Stimulated activated CD4-positive, alpha-beta T cell treated with anti-CD3 and anti-CD28 coated beads, Interleukin-2, amount 100 ng/mL, for 24 hours (primary cell): ENCODE results near the gene SLC35F3.

Experiments used
- DNase-seq, 2 donors: peaks; one replicate each; pipeline ENCODE4 v3.0.0-alpha.2; 2020

SLC35F3 gene

DNA sequence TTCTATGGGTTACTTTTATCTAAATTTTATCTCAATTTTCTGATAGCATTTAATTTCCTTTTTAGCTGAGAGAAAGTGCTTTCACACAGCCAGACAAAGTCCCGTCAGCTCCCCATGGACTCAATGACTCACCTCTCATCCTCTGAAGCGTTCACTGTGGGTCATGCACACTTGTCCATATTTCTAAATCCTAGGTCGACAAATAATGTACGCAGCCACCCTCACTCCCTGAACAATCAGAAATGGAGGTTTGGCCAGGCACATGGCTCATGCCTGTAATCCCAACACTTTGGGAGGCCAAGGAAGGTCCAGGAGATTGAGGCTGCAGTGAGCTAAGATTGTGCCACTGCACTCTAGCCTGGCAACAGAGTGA is 426.4 kb downstream of the SLC35F3 start:
- DNase-seq = no peak

DNA sequence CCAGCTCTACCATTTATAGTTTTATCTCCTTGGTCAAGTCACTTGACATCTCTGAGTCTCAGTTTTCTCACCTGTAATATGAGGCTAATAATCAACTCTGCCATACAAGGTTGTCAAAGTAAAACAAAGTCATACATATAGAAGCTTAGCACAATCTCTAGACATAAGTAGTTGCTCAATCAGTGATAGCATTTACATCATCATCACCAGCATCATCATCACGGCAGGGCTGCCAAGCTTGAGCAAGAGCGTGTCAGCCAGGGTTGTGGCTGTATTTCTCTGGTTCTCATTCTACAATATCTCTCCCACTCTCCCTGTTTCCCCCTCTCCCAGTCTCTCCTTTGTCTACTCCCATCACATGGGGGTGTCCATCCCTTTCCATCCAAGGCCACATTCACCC is 427.0 kb downstream of the SLC35F3 start:
- DNase-seq = no peak

DNA sequence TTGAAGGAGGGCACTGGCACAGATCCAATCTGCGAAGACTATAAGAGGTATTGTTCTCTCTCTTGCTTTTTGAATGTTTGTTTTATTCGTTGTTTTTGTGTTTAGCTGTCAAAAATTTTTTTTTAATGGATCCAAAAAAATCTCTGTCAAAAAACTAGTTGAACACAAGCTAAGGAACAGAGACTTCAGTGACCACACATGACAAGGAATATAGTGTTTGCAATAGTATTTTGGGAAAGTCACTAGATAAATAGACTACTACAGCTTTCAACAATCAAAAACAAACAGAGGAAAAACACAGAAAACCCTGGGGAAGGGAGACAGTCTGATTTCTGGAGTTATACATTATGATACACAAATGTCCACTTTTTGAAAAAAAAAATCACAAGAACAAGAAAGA is 431.9 kb downstream of the SLC35F3 start:
- DNase-seq = no peak

DNA sequence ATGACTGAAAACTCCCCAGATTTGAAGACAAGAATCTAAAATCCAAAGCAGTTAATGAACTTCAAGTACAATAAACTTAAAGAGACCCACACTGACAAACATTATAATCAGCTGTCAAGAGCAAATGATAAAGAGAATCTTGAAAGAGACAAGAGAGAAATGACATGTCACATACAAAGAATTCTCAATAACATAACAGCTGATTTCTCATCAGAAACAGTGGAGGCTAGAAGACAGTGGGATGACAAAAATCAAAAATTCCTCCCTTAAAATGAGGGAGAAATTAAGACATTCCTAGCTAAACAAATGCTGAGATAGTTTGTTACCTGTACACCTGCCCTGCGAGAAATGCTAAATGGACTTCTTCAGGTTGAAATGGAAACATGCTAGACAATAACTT is 432.8 kb downstream of the SLC35F3 start:
- DNase-seq = no peak

DNA sequence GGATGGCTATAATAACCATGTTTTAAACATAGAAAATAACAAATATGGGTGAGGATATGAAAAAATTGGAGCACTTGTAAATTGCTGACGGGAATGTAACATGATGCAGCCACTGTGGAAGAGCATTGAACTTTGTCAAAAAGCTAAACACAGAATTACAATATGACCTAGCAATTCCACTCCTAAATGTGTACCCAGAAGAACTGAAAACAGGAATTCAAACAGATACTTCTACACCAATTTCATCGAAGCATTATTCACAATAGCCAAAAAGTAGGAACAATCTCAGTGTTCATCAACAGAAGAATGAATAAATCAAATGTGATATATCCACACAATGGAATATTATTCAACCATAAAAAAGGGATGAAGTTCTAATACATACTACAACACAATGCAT is 436.1 kb downstream of the SLC35F3 start:
- no peak for DNase-seq

DNA sequence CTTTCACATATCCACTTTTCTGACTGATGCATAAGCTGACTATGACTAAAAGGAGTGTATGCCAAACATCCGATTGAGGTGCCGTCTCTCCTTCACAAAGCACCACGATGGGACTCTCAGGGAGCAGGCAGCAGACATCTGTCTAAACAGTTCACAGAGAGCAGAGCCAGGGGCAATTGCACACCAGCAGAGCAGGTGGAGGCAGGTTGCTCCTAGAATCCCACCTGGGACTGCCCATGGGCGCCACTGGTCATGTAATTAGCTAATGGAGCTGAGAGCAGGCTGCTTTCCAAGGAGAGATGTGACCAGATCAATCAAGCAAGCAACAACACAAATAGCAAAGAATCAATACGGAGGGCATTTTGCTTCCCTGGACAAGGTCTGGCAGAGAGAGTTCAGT is 438.3 kb downstream of the SLC35F3 start:
- no peak for DNase-seq

DNA sequence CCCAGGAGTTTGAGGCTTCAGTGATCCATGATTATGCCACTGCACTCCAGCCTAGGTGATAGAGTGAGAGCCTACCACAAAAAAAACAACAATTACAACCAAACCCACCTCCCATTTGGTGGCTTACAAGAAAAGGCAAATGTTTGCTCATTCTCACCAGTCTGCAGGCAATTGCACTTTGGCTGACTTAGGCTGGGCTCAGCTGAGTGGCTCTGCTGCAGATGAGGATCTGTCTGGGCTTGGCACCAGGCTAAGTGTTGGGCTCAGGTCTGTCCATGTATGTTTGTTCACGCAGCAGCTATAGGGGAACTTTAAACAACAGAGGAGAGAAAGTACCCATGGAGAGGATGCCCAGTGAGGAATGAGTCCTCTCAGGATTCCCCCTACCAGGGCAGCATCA is 440.8 kb downstream of the SLC35F3 start:
- no peak for DNase-seq

DNA sequence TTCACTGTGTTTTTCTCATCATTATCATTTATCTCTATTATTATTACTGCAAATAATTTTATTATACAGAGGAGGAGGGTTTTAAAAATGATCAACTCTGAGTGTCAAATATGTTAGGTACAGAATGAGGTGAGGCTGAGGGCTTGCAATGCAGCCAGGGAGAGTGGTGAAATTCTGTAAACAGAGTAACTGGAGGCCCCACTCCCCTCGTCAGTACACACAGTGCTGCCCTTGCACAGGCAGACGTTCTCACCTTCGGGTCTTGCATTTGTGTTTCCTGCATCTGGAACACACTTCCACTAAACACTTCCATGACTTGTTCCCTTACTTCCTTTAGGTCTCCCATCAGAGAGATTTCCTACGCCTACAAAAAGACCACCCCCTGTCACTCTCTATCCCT is 444.5 kb downstream of the SLC35F3 start:
- DNase-seq = no peak

DNA sequence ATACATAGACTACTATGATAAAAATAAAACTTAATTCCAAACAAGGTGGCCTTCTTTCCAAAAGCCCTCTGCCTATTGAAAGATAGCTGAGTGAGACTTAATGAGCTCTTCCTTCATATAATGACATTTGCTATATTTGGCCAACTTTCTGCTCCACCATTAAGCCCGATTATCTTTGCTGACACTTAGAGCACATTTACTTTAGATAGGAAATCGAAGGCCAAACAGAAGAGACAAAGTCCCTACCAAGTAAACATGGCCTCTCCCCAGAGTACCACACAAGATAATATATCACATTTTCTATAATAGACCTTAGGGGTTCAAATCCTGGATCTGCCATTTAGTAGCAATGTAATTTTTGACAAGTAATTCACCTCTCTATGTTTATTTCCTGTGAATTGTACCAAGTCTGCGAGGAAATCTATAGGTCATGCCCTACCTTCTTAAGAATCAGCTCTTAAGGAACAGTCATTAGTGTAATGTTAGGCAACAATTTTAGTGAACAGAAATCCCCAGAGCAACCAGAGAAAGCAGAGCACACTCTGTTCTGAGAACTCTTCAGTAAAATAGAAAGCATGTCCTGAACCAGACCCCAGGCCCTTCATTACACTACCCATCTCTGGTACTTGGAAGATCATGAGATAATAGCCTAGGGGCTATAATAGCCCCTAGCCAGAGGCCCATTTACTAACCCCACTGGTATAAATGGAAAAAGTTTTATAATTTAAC is 451.5 kb downstream of the SLC35F3 start:
- no peak for DNase-seq

DNA sequence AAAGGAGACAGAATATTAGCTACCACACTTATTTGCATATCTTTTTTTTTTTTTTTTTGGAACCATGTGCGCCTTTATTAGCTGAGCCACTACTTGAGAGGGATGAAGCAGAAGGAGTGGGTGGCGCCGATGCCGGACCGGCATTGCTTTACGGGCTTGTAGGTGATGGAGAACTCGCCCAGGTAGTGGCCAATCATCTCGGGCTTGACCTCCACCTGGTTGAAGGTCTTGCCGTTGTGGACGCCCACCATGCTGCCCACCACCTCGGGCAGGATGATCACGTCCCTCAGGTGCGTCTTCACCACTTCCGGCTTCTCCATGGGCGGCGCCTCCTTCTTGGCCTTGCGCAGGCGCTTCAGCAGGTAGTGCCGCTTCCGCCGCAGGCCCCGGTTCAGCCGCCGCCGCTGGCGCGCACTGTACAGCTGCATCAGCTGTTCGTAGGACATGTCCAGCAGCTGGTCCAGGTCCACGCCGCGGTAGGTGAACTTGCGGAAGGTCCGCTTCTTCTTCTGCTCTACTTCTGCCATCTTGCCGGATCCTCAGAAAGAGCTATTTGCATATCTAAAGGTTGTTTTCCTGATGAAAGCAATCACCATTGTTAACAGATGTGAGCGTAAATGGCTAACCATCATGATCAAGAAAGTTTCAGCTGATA is 452.3 kb downstream of the SLC35F3 start:
- peak; percentile 57 to 60 for DNase-seq

DNA sequence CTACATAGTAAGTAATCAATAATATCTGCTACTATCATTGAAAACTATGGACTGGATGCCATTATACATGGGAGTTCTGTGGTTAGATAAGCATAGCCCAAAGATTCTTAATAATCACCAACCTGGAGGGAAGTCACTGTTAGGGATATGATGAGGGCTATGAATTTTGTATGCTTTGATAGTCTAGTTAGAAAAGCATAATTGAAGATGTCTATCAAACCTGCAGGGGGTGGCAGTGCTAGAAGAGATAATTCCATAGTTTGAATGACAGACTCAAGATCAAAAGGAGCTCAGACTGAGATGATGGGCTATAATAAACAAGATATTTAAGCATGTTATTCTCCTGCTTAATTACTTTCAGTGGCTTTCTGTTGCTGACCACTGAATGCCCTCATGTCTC is 453.4 kb downstream of the SLC35F3 start:
- DNase-seq = no peak

DNA sequence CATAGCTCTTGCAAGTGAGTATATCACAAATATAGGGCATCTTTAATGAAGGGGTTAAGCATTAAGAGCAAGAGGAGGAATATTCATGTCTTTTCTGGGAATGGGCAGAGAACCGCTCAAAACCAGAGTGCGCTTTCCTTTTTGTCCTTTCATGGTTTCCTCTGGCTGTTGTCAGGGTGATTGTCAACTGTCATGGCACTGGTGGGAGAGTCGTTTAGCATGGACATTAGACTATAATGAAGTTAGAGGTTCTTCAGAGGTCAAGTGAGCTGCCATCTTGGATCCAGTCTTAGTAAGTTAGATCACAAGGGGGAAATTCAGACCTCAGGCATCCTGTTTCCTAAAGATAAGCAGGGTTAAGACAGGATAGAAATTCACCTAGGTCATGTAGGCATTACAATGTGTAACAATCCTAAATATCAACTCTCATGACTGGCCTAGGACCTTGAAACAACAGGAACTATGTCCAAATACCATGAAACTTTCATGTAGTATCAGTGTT is 456.7 kb downstream of the SLC35F3 start:
- DNase-seq = no peak

DNA sequence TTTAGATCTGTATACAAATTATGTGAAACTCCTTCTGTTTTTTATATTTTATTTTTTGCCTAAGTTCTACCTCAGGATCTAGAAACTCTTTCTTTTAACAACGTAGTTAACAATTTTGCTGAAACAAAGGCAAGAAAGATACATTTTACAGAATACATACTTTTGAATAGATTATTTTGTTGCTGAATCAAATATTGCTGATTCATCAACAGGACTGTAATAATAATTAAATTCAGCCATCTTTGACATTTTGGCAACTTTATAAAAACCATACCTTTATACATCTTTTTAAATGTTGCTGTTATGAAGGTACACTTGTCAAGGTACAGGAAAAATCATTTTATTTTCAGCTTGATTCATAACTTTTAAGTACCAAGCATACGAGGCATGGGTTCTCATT is 458.1 kb downstream of the SLC35F3 start:
- no peak for DNase-seq

DNA sequence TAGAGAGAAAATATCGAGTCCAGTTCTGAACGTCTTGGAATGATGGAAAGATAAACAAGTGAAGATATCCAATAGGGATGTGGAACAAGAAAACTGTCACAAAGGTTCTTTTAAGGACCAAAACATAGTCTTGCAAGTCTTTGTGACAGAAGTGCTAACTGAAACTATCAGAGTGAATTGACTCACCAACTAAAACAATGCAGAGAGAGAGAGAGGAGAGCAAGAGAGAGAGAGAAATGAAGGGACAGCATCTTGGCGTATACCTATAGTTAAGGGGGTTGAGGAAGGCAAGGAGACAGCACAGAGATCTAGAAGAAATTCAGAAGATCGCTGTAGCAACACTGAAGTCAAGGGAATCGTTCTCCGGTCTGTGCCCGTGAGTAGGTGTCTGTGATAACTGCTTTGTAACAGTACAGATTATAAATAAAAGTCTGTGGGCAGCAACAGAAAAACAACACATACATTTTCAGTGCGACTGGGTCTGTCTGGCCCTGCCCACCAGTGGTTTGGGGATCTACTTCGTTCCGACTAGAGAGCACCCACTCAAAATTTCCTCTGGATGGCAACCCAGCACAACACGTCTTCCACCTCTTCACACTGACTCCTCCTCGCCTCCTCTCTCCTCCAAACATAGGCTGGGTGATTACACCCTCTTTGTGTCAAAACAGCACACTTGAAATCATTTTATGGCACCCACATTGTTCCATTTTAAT is 464.0 kb downstream of the SLC35F3 start:
- peak; percentile 17 to 59 for DNase-seq

DNA sequence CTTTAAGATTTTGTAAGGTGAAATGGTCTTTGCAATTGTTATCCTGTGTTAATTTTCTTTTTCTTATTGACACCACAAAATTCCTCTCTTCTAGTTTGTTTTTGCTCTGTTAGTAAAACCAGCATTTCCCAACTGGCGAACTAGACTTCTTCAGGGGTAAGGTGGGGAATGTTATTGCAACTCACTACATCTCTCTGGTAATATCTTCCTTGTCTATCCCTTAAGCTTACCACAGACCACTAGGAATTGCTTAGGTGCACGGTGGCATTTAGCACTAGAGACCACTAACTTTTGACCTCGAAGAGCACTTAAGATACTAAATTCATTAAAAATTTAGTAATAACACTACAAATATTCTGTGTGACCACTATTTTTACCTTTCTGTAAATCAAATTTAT is 464.6 kb downstream of the SLC35F3 start:
- no peak for DNase-seq

DNA sequence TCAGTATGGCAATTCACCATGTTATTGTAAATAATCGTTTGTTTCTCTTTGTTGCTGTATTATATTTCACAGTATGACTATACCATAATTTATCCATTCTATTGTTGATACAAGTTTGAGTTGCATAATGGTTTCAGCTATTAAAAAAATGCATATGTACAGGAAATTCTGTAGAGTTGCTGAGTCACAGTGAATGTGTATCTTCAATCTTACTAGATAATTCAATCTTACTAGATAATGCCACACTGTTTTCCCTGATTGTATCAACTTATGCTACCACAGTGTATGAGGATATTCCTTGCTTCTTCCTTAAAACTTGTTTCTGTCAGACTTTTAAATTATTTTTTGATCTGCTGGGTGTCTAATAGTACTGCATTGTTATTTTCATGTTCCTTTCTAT is 465.3 kb downstream of the SLC35F3 start:
- DNase-seq = no peak

DNA sequence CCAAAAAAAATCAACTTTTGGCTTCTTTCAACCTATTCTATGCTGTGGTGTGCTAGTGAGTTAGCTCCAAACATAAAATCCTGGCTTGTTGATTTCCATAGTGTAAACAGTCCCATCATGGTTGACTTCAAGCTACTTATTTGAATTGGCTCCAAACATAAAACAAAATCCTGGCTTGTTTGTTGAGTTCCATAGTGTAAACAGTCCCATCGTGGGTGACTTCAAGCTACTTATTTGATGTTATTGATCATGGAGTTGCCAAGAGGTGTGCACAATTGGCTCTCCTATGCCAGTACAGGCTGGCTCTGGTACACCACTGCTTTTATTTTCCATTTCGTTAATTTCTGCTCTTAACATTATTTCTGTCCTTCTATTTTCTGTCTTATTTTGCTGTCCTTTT is 466.9 kb downstream of the SLC35F3 start:
- DNase-seq = no peak

DNA sequence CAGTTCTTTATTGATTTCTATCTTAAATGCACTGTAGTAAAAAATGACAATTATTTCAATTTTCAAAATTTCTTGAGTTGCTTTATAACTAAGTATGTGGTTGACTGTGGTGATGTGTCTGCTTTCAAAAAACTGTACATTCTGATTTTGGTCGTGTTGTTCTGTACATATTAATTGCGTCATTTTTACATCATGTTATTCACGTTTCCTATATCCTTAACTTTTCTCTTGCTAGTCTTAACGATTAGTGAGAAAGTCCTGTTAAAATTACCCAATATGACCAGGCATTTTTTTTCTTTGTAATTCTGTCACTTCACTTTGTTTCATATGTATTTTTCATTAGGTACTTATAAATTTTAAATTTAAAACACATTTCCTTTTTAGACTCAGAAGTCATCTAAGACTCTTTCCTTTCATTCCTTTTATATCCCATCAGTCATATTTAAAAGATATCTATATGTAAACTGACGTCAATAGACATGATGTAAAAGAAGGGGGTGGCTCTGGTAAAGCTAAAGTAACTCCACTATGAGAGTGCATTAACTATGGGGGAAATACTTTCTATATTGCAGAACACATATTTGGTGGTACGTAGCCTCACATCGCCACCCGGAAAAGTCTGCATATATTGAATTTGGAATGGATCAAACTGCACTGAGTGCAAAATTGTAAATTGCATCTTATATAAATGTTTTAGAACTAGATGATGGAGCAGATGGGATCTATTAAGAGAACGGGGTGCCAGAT is 467.7 kb downstream of the SLC35F3 start:
- no peak for DNase-seq

DNA sequence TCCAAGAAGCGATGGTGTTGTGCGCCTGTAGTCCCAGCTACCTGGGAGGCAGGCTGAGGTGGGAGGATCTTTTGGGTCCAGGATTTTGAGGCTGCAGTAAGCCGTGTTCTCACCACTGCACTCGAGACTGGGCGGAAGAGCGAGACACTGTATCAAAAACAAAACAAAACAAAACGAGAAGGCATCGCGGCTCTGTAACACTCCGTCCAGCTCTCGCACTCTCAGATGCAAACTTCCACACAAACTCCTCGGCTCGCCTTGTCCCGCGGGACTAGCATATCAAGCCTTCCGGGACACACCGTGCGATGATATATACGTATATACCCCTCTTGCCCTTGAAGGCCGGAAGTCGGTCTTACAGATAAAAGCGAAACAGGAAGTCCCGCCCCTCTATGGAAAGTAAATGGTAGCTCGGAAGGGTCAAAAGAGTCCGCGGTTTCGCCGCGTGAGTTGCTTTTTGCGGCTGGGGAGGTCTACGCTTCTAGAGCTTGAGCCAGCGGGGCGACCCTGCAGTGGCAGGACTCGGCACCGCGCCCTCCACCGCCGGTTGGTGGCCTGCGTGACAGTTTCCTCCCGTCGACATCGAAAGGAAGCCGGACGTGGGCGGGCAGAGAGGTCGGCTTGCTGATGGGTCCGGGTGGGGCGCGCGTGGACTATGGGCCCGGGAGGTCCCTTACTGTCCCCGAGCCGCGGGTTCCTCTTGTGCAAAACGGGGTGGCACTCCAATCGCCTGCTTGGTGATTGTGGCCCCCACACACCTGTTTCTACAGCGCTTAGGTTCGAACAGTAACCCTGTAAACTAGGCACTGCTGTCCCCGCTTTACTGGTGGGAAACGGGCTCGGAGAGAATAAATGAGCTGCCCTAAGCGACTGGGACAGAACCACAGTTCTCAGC is 468.8 kb downstream of the SLC35F3 start, which contains the start of gene COA6:
TSS of gene COA6 (plus strand) at position 393 of the 895 bp plus-strand sequence. CDS start at position 404, 11 bp downstream.
- peak; percentile 90 to 93 for DNase-seq

DNA sequence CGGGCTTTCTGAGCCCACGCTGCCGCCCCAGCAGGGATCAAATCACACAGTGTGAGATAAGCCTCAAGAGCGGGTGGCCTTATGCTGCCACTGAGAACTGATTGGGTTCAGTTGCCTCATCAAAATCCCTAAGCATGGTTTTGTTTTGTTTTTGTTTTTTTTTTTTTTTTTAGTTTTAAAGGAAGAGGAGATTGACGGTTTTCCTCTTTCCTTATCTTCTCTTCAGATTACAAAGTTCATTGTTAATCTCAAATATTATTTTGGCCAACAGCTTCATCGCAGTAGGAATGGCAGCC is 469.4 kb downstream of the SLC35F3 start:
- DNase-seq = no peak
